Spleen (tissue), 3 donors: ENCODE measurements around the gene SFXN3.

Experiments used
- POLR2A ChIP-seq, 3 donors: fragments of 450-650 bp; IDR thresholded peaks; one replicate each; pipeline ENCODE4 v1.5.1; 2017; ENCODE audit warnings: antibody characterized with exemption in 3 of 3, mild to moderate bottlenecking in 1 of 3
- POLR2AphosphoS5 ChIP-seq, 3 donors: sonication (generic); formaldehyde crosslinking; IDR thresholded peaks; one replicate each; pipeline ENCODE4 v1.5.1; 2017; ENCODE audit warnings: antibody characterized with exemption in 3 of 3

GRCh38 chr10:101063548-101064414 is 32.7 kb downstream of the SFXN3 start:
- TF ChIP-seq POLR2A (IDR thresholded peaks at IDR 0.05) (no peak), POLR2AphosphoS5 (IDR thresholded peaks at IDR 0.05) (no peak)
